Right lobe of liver (tissue), 4 donors: Measurements from ENCODE around the gene PAK1.

Experiments
- POLR2A ChIP-seq: fragments of 450-650 bp; IDR thresholded peaks from one replicate; pipeline ENCODE4 v1.6.1; 2017; ENCODE audit warnings: antibody characterized with exemption, mild to moderate bottlenecking
- TF ChIP-seq, protein P1 (sequence below), 4 donors: fragments of 200-600 bp in 3 of 4; fragments of 450-650 bp in 1 of 4; IDR thresholded peaks; one replicate each; pipeline versions ENCODE4 v1.5.1 to v1.8.0; 2016 to 2022; ENCODE audit warnings: antibody characterized with exemption in 4 of 4, mild to moderate bottlenecking in 2 of 4
- donor health status: DM: no; HTN: no; CAD: no.
- donor health status: DM: no; HTN: no; CAD: no.
- donor health status: DM: no; HTN: yes; CAD: no.

DNA sequence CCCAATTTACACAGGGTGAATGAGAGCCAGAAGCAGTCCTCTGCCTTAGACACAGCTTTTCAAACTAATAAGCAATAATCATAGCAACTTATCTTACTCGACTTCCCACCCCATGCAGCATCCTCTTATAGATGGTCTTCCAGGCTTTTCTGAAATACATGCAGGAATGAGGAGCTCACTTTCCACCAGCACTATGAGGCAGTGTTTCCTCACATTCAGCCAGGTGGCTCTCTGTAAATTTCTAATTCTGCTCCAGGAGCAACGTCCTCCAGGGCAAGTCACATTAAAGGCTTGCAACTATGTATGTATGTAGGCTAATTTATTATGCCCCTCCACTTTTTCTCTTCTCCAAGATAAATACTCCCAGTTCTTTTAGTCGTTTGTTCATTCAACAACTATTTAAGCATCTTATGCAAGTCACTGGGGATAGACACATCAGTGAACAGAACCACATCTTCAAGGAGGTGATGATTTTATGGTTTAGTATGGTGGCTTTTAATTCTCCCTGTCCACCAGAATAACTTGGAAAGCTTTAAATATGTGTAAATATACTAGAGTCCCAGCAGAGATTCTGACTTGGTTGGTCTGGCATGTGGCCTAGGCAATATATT lies 59.9 kb downstream of the PAK1 start:
- TF ChIP-seq, protein P1, sequence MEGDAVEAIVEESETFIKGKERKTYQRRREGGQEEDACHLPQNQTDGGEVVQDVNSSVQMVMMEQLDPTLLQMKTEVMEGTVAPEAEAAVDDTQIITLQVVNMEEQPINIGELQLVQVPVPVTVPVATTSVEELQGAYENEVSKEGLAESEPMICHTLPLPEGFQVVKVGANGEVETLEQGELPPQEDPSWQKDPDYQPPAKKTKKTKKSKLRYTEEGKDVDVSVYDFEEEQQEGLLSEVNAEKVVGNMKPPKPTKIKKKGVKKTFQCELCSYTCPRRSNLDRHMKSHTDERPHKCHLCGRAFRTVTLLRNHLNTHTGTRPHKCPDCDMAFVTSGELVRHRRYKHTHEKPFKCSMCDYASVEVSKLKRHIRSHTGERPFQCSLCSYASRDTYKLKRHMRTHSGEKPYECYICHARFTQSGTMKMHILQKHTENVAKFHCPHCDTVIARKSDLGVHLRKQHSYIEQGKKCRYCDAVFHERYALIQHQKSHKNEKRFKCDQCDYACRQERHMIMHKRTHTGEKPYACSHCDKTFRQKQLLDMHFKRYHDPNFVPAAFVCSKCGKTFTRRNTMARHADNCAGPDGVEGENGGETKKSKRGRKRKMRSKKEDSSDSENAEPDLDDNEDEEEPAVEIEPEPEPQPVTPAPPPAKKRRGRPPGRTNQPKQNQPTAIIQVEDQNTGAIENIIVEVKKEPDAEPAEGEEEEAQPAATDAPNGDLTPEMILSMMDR (IDR thresholded peaks at IDR 0.05), result no peak
- no peak for TF ChIP-seq POLR2A
